ENCODE results near the gene LGALS7B.
A peak's percentile ranks its signal among the peaks of the same experiment; 100 is the strongest.
"Not testable (repeated sequence)": the region's sequence is repeated elsewhere in the genome, so short reads cannot be mapped to it uniquely, and the experiment has no call there.

LGALS7B gene

GRCh38 chr19:38813932-38814331 is 24.9 kb downstream of the LGALS7B start:
- TF ChIP-seq ZNF121 (tag by site-specific recombination; IDR thresholded peaks at IDR 0.05): peak; percentile 92
- CTCF ChIA-PET: interaction anchor here (0.6 to 1.4 kb wide), 8 partner anchors 15 to 292 kb away, joined by 3 to 7 read pairs (median 3); partner anchors contain the start of genes ECH1, MRPS12 and SARS2
- not testable (repeated sequence) for H3K9me3 ChIP-seq (ENCODE audit: control insufficient read depth, insufficient read depth, low read depth, low read length); H3K4me1 ChIP-seq (ENCODE audit: control insufficient read depth, insufficient read depth, low read length); H3K27ac ChIP-seq (ENCODE audit: extremely low read depth, low read depth, low read length); H3K4me3 ChIP-seq (ENCODE audit: low read depth, low read length)
- POLR2A ChIA-PET: interaction anchor here (0.6 to 1.4 kb wide), 4 partner anchors 11 to 128 kb away, joined by 3 to 5 read pairs (median 4); no protein-coding TSS in a partner anchor
- peaks cover 10 to 24% of the 10 kb centered on the region in 2 experiments for H3K36me3 ChIP-seq (ENCODE audit: control insufficient read depth in 2 of 2, insufficient read depth in 1 of 2, low read length in 2 of 2)

DNA sequence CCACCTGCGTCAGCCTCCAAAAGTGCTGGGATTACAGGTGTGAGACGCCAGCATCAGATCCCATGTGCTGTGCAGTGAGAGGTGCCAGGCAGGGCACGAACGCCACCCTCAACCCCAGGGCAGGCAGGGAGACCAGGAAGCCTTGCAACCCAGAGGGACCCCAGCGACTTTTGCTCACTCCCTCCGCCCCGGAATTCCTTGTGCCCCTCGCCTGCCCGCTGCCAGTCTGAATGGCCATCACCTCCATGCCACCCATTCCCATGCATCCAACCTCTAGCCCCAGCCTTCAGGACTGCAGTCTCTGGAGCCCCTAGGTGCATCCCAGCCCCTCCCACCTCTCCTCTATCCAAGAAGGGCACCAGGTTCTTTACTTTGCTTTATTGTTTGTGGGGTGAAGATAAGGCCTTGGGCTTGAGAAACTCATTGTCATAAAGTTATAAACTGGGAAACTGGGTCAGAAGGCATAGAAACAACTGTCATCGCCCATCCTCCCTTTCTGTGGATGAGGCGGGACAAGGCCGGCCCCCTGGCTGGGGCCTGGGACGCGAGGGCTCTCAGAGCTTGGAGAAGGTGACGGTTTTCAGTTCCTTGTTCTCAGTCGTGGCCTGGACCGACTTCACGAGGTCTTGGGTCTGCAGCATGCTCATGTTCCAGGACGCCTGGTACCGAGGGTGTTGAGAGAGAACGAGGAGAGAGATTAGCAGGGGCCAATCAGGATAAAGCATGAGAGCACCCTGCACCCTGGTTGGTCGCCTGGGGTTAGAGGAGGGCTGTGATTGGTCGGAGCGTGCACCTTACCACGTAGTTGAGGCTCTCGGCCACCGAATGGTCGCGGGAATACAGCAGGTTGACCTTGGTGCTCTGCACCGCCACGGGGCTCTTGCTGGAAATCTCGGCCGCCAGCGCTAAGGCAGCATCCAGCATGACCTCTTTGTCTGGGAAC is 26.3 kb downstream of the LGALS7B start:
- Histone ChIP-seq H3K4me1 (ENCODE audit: control insufficient read depth, insufficient read depth, low read length) (peaks cover 7% of the 10 kb centered on the region), H3K4me3 (ENCODE audit: low read depth, low read length) (no peak overlapping the region), H3K36me3 (ENCODE audit: control insufficient read depth in 2 of 2, insufficient read depth in 1 of 2, low read length in 2 of 2) (peaks cover 14 to 24% of the 10 kb centered on the region in 2 experiments), H3K27ac (ENCODE audit: extremely low read depth, low read depth, low read length) (no peak overlapping the region), H3K9me3 (ENCODE audit: control insufficient read depth, insufficient read depth, low read depth, low read length) (no peaks in the 10 kb centered on the region)
- ChIA-PET POLR2A (interaction anchor here (0.5 to 1.4 kb wide), 2 partner anchors 9 to 15 kb away, joined by 3 read pairs; no protein-coding TSS in a partner anchor), CTCF (interaction anchor here (0.6 to 1.4 kb wide), 3 partner anchors 16 to 181 kb away, joined by 3 to 7 read pairs (median 3); partner anchors contain the start of gene ECH1)
- no peak for TF ChIP-seq ZNF521 (tag by site-specific recombination; IDR thresholded peaks at IDR 0.05)
- no peak for TF ChIP-seq ZNF423 (tag by site-specific recombination; IDR thresholded peaks at IDR 0.05)
- no peak for TF ChIP-seq ZNF596 (tag by site-specific recombination; IDR thresholded peaks at IDR 0.05)
- TF ChIP-seq, protein P1, sequence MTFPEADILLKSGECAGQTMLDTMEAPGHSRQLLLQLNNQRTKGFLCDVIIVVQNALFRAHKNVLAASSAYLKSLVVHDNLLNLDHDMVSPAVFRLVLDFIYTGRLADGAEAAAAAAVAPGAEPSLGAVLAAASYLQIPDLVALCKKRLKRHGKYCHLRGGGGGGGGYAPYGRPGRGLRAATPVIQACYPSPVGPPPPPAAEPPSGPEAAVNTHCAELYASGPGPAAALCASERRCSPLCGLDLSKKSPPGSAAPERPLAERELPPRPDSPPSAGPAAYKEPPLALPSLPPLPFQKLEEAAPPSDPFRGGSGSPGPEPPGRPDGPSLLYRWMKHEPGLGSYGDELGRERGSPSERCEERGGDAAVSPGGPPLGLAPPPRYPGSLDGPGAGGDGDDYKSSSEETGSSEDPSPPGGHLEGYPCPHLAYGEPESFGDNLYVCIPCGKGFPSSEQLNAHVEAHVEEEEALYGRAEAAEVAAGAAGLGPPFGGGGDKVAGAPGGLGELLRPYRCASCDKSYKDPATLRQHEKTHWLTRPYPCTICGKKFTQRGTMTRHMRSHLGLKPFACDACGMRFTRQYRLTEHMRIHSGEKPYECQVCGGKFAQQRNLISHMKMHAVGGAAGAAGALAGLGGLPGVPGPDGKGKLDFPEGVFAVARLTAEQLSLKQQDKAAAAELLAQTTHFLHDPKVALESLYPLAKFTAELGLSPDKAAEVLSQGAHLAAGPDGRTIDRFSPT (tag by site-specific recombination; IDR thresholded peaks at IDR 0.05): peak; percentile 81
- no peak for TF ChIP-seq ZXDB (tag by site-specific recombination; IDR thresholded peaks at IDR 0.05)
- no peak for TF ChIP-seq MEIS1 (CRISPR knock-in tag; IDR thresholded peaks at IDR 0.05; ENCODE audit: borderline replicate concordance)
- peak; percentile 61 for TF ChIP-seq SP2 (tag by site-specific recombination; IDR thresholded peaks at IDR 0.05)

GRCh38 chr19:38816131-38816750 is 27.2 kb downstream of the LGALS7B start:
- POLR2A ChIA-PET: interaction anchor here (0.5 kb wide), 1 partner anchor 14 kb away, joined by 3 read pairs; no protein-coding TSS in a partner anchor
- CTCF ChIA-PET: interaction anchor here (0.6 kb wide), 1 partner anchor 182 kb away, joined by 3 read pairs; no protein-coding TSS in a partner anchor

More at GRCh38 chr19:38816131-38816750, 27.2 kb downstream of the LGALS7B start:
- Histone ChIP-seq H3K4me1 (ENCODE audit: control insufficient read depth, insufficient read depth, low read length) (peaks cover 7% of the 10 kb centered on the region), H3K36me3 (ENCODE audit: control insufficient read depth in 2 of 2, insufficient read depth in 1 of 2, low read length in 2 of 2) (peaks cover 19 to 24% of the 10 kb centered on the region in 2 experiments), H3K9me3 (ENCODE audit: control insufficient read depth, insufficient read depth, low read depth, low read length) (no peaks in the 10 kb centered on the region), H3K27ac (ENCODE audit: extremely low read depth, low read depth, low read length) (no peak overlapping the region), H3K4me3 (ENCODE audit: low read depth, low read length) (no peak overlapping the region)
- TF ChIP-seq, protein P2, sequence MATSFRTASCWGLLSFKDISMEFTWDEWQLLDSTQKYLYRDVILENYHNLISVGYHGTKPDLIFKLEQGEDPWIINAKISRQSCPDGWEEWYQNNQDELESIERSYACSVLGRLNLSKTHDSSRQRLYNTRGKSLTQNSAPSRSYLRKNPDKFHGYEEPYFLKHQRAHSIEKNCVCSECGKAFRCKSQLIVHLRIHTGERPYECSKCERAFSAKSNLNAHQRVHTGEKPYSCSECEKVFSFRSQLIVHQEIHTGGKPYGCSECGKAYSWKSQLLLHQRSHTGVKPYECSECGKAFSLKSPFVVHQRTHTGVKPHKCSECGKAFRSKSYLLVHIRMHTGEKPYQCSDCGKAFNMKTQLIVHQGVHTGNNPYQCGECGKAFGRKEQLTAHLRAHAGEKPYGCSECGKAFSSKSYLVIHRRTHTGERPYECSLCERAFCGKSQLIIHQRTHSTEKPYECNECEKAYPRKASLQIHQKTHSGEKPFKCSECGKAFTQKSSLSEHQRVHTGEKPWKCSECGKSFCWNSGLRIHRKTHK (tag by site-specific recombination; IDR thresholded peaks at IDR 0.05): no peak
- TF ChIP-seq ZFP41 (tag by site-specific recombination; IDR thresholded peaks at IDR 0.05; ENCODE audit: borderline replicate concordance): no peak
- TF ChIP-seq ZNF16 (tag by site-specific recombination; IDR thresholded peaks at IDR 0.05; ENCODE audit: low read depth): no peak
- 0 out of 2 replicates have a peak, but pooled peaks have one; percentile 8 for TF ChIP-seq SP2 (tag by site-specific recombination; IDR thresholded peaks at IDR 0.05)
- TF ChIP-seq ZSCAN4 (tag by site-specific recombination; IDR thresholded peaks at IDR 0.05): no peak
